NB4 (cell line): ENCODE data around the gene NTPCR.
"Not testable (repeated sequence)": the region's sequence is repeated elsewhere in the genome, so short reads cannot be mapped to it uniquely, and the experiment has no call there.

Experiments used
- DNase-seq: peaks from one replicate; pipeline ENCODE4 v3.0.0; 2010; ENCODE audit warnings: low read depth
- H3K4me3 ChIP-seq: one replicate; pipeline ENCODE4 v1.5.1; 2011; ENCODE audit warnings: mild to moderate bottlenecking, low read depth, low read length, moderate library complexity
- CTCF ChIP-seq: IDR thresholded peaks from one replicate; pipeline ENCODE4 v1.5.1; 2012; ENCODE audit warnings: low read depth, low read length
- MAX ChIP-seq: IDR thresholded peaks from 2 replicates; pipeline ENCODE4 v1.6.1; 2011; ENCODE audit warnings: low read depth, low read length
- MYC ChIP-seq: IDR thresholded peaks from 2 replicates; pipeline ENCODE4 v1.6.1; 2011; ENCODE audit warnings: low read depth, low read length
- POLR2A ChIP-seq: IDR thresholded peaks from 2 replicates; pipeline ENCODE4 v1.6.1; 2011; ENCODE audit warnings: mild to moderate bottlenecking; ENCODE audit not compliant: insufficient read length; ENCODE audit errors: extremely low read depth

NTPCR gene

GRCh38 chr1:232923739-232924386 is 26.5 kb upstream of the NTPCR start:
- H3K4me3 ChIP-seq: no peak overlapping the region
- DNase-seq: no peak
- no peak for TF ChIP-seq POLR2A
- no peak for TF ChIP-seq CTCF
- no peak for TF ChIP-seq MAX
- no peak for TF ChIP-seq MYC

- DNase-seq: no peak
- TF ChIP-seq MAX (no peak), MYC (no peak), CTCF (no peak), POLR2A (no peak)
- no peak overlapping the region for H3K4me3 ChIP-seq
Measured at GRCh38 chr1:232924874-232925273, 25.5 kb upstream of the NTPCR start.

- DNase-seq: no peak
- TF ChIP-seq MAX (no peak), CTCF (no peak), POLR2A (no peak), MYC (no peak)
- H3K4me3 ChIP-seq: no peak overlapping the region
Measured at GRCh38 chr1:232925421-232926220, 24.8 kb upstream of the NTPCR start.

- DNase-seq, H3K4me3 ChIP-seq: not testable (repeated sequence)
Measured at GRCh38 chr1:232927166-232927565, 23.2 kb upstream of the NTPCR start.

- DNase-seq: no peak
- no peak overlapping the region for H3K4me3 ChIP-seq
- TF ChIP-seq MAX (no peak), MYC (no peak), CTCF (no peak), POLR2A (no peak)
Measured at GRCh38 chr1:232927830-232928505, 22.4 kb upstream of the NTPCR start.

GRCh38 chr1:232932486-232933425 is 17.7 kb upstream of the NTPCR start:
- no peak overlapping the region for H3K4me3 ChIP-seq
- no peak for DNase-seq
- TF ChIP-seq CTCF: no peak
- TF ChIP-seq MYC: no peak
- TF ChIP-seq POLR2A: no peak
- TF ChIP-seq MAX: no peak
